HG03432 (cell line): ENCODE measurements around the gene TBXAS1.

Experiments
- ATAC-seq: cut with Tn5 transposase; IDR thresholded peaks from one replicate; pipeline ENCODE4 v1.9.1; 2021; ENCODE audit warnings: mild to moderate bottlenecking, moderate library complexity; ENCODE audit not compliant: unreplicated experiment

TBXAS1 gene

GRCh38 chr7:140018125-140019043 is 189.3 kb downstream of the TBXAS1 start:
- ATAC-seq = no peak

- no peak for ATAC-seq
Measured at GRCh38 chr7:140019172-140019571, 190.1 kb downstream of the TBXAS1 start.

- ATAC-seq = no peak
Measured at GRCh38 chr7:140019606-140020005, 190.5 kb downstream of the TBXAS1 start.

- ATAC-seq = no peak
Measured at GRCh38 chr7:140021603-140022002, 192.5 kb downstream of the TBXAS1 start.

- no peak for ATAC-seq
Measured at GRCh38 chr7:140022582-140023211, 193.6 kb downstream of the TBXAS1 start.

- no peak for ATAC-seq
Measured at GRCh38 chr7:140023728-140024127, 194.7 kb downstream of the TBXAS1 start.

GRCh38 chr7:140024585-140024984 is 195.5 kb downstream of the TBXAS1 start:
- ATAC-seq = no peak

GRCh38 chr7:140025241-140025640 is 196.2 kb downstream of the TBXAS1 start:
- no peak for ATAC-seq

- ATAC-seq = no peak
Measured at GRCh38 chr7:140025814-140026433, 196.9 kb downstream of the TBXAS1 start.

GRCh38 chr7:140026935-140027334 is 197.9 kb downstream of the TBXAS1 start:
- ATAC-seq = no peak

GRCh38 chr7:140027858-140028257 is 198.8 kb downstream of the TBXAS1 start:
- no peak for ATAC-seq

GRCh38 chr7:140028311-140028710 is 199.2 kb downstream of the TBXAS1 start:
- ATAC-seq = no peak

- ATAC-seq = no peak
Measured at GRCh38 chr7:140029072-140029471, 200.0 kb downstream of the TBXAS1 start.

- ATAC-seq = no peak
Measured at GRCh38 chr7:140031364-140031763, 202.3 kb downstream of the TBXAS1 start.

GRCh38 chr7:140033036-140033435 is 204.0 kb downstream of the TBXAS1 start:
- ATAC-seq = no peak

GRCh38 chr7:140033779-140034363 is 204.8 kb downstream of the TBXAS1 start:
- ATAC-seq = no peak

GRCh38 chr7:140034421-140034820 is 205.4 kb downstream of the TBXAS1 start:
- no peak for ATAC-seq

- ATAC-seq = no peak
Measured at GRCh38 chr7:140035400-140036223, 206.5 kb downstream of the TBXAS1 start.

GRCh38 chr7:140036224-140036962 is 207.3 kb downstream of the TBXAS1 start:
- ATAC-seq = peak; percentile 85

- ATAC-seq = no peak
Measured at GRCh38 chr7:140039066-140039465, 210.0 kb downstream of the TBXAS1 start.
